Lower lobe of right lung (tissue), 2 donors: ENCODE data around the gene CEP128. TPM values are rescaled to one million over a fixed set of nuclear protein-coding genes. Genes with fewer than 3 reads are reported as not detected.
A peak's percentile ranks its signal among the peaks of the same experiment; 100 is the strongest.

Experiments used
- ATAC-seq, 2 donors: fragments of 200-7000 bp; cut with Tn5 transposase; one replicate each; pipeline ENCODE4 v1.9.1; 2020 to 2022; ENCODE audit warnings: mild to moderate bottlenecking in 2 of 2, moderate library complexity in 2 of 2
- DNase-seq: peaks from one replicate; pipeline ENCODE4 v3.0.0-alpha.2; 2020
- H3K27ac ChIP-seq: fragments of 200-600 bp; one replicate; pipeline ENCODE4 v1.8.0; 2022
- H3K27me3 ChIP-seq: fragments of 200-600 bp; one replicate; pipeline ENCODE4 v1.8.0; 2022; ENCODE audit warnings: low read depth
- H3K36me3 ChIP-seq: fragments of 200-600 bp; one replicate; pipeline ENCODE4 v1.8.0; 2022; ENCODE audit warnings: mild to moderate bottlenecking
- H3K4me1 ChIP-seq: fragments of 200-600 bp; one replicate; pipeline ENCODE4 v1.8.0; 2022
- H3K4me3 ChIP-seq: fragments of 200-600 bp; one replicate; pipeline ENCODE4 v1.8.0; 2022; ENCODE audit warnings: mild to moderate bottlenecking
- H3K9me3 ChIP-seq: fragments of 200-600 bp; one replicate; pipeline ENCODE4 v1.8.0; 2022
- intact Hi-C: fragments of 100-400 bp; cut with DNase I; formaldehyde crosslinking; loops from one replicate; pipeline ENCODE4 v1.11.0; 2022
- total RNA-seq: library from RNA; stranded (reverse); fragmentation: NEBNext Ultra II Directional; extraction: Animal tissue kit (Norgen Biotek cat#: 25700); gene quantifications from one replicate; pipeline ENCODE4 v1.2.1, GENCODE V29; 2021
- TF ChIP-seq, protein P1 (sequence below): fragments of 200-600 bp; IDR thresholded peaks from one replicate; pipeline ENCODE4 v1.8.0; 2022; ENCODE audit warnings: antibody characterized with exemption, mild to moderate bottlenecking
- donor health status: DM: no; HTN: yes; CAD: no; lungs with severe emphysema.

Gene CEP128
- total RNA-seq, 1 donor from 2014 or later = 11.5 TPM

DNA sequence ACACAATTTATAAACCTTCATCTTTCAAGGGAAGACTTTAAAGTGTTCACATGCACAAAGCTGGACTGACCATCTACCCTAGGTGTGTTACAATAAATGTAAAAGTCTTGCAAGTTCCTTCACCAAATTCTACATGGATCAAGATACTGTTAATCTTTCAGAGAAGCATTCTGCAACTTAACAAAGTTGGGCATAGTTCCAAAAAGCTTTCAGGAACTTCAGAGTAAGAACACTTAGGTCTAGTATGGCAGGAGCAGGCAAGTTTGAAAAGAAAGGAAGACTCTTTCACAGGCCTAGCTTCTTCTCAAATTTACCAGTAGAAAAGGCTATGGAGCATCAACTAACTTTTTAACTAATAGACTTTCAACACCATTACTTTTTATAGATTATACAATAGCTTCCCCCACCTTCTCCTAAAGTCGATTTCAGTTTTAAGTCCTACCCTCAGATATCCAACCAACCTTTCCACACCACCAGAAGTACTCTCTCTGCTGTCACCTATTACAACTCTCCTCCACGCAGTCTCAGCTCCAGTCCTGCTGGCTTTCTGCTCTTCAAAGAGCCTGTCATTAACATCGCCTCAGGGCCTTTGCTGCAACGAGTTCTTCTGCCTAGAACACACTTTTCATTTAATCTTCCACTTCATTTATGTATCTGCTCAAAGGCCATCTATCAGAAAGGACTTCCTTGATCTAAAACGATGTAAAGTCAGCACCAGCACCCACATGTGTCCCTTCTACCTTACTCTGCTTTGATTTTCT lies 333.9 kb downstream of the CEP128 start:
- Histone ChIP-seq H3K27me3 (no peaks in the 10 kb centered on the region), H3K36me3 (no peaks in the 10 kb centered on the region), H3K27ac (no peak overlapping the region), H3K4me1 (no peaks in the 10 kb centered on the region), H3K4me3 (no peak overlapping the region), H3K9me3 (no peaks in the 10 kb centered on the region)
- TF ChIP-seq, protein P1, sequence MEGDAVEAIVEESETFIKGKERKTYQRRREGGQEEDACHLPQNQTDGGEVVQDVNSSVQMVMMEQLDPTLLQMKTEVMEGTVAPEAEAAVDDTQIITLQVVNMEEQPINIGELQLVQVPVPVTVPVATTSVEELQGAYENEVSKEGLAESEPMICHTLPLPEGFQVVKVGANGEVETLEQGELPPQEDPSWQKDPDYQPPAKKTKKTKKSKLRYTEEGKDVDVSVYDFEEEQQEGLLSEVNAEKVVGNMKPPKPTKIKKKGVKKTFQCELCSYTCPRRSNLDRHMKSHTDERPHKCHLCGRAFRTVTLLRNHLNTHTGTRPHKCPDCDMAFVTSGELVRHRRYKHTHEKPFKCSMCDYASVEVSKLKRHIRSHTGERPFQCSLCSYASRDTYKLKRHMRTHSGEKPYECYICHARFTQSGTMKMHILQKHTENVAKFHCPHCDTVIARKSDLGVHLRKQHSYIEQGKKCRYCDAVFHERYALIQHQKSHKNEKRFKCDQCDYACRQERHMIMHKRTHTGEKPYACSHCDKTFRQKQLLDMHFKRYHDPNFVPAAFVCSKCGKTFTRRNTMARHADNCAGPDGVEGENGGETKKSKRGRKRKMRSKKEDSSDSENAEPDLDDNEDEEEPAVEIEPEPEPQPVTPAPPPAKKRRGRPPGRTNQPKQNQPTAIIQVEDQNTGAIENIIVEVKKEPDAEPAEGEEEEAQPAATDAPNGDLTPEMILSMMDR = no peak
- intact Hi-C loops = no loop called here
- DNase-seq (no peak), ATAC-seq (no peak)

- intact Hi-C loops = no loop called here
- Histone ChIP-seq H3K27me3 (no peaks in the 10 kb centered on the region), H3K27ac (no peak overlapping the region), H3K4me3 (no peak overlapping the region), H3K4me1 (no peaks in the 10 kb centered on the region), H3K36me3 (no peaks in the 10 kb centered on the region), H3K9me3 (no peaks in the 10 kb centered on the region)
- DNase-seq (no peak), ATAC-seq (no peak)
- TF ChIP-seq, protein P1 = no peak
Measured at GRCh38 chr14:80606347-80606772, 335.2 kb downstream of the CEP128 start.

DNA sequence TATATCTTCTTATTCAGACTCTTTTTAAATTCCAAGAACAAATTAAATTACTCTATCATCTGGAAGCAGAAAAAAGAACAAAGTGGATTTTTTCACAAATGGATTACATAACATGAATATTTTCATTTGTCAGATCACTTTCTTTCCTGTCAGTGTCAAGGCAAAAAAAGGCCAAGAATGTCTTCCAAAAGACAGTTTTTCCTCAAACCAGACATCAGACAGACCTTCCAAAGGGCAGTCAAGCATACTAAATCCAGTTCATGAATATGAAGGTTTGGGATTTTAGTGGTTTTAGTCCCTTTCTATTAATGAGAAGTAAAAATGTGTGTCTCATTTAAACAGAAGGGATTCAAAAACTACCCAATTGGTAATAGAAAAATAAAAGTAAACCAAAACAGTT lies 336.0 kb downstream of the CEP128 start:
- Histone ChIP-seq H3K36me3 (no peaks in the 10 kb centered on the region), H3K27me3 (no peaks in the 10 kb centered on the region), H3K27ac (no peak overlapping the region), H3K4me3 (no peak overlapping the region), H3K4me1 (no peaks in the 10 kb centered on the region), H3K9me3 (no peaks in the 10 kb centered on the region)
- ATAC-seq (no peak), DNase-seq (no peak)
- TF ChIP-seq, protein P1 = no peak
- intact Hi-C loops = no loop called here

DNA sequence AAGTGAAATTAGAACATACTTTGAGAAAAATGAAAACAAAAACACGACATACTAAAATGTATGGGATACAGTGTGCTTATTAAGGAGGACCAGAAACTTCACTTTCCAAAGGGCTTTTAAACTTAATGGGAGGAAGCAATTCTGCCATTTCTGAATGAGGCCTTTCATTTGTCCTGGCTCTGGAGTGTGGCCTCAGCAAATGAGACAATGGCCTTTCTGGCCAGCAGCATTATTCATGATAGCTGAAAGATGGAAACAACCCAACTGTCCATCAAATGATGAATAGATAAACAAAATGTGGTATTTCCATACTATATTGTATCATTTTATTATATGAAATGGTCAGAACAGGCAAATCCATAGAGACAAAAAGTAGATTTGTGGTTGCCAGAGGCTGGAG lies 338.6 kb downstream of the CEP128 start:
- Histone ChIP-seq H3K36me3 (no peaks in the 10 kb centered on the region), H3K27me3 (no peaks in the 10 kb centered on the region), H3K4me3 (no peak overlapping the region), H3K4me1 (no peaks in the 10 kb centered on the region), H3K27ac (no peak overlapping the region), H3K9me3 (no peaks in the 10 kb centered on the region)
- DNase-seq (no peak), ATAC-seq (no peak)
- intact Hi-C loops = no loop called here
- TF ChIP-seq, protein P1 = no peak

GRCh38 chr14:80587096-80587724 lies 354.3 kb downstream of the CEP128 start:
- intact Hi-C loops = no loop called here
- Histone ChIP-seq H3K4me3 (no peak overlapping the region), H3K4me1 (no peaks in the 10 kb centered on the region), H3K9me3 (no peaks in the 10 kb centered on the region), H3K27me3 (no peaks in the 10 kb centered on the region), H3K27ac (no peak overlapping the region), H3K36me3 (no peaks in the 10 kb centered on the region)
- TF ChIP-seq, protein P1 = peak; percentile 31
- DNase-seq = no peak
- no peak for ATAC-seq
